GM23338 (cell line): Measurements from ENCODE around the gene STKLD1. TPM values are rescaled to one million over a fixed set of nuclear protein-coding genes. Genes with fewer than 3 reads are reported as not detected.

Source experiments
- ATAC-seq: fragments of 200-7000 bp; cut with Tn5 transposase; 3 replicates; pipeline ENCODE4 v1.9.1; 2020
- DNase-seq: peaks from one replicate; pipeline ENCODE4 v3.0.0-alpha.2; 2015; ENCODE audit warnings: low spot score
- H2AFZ ChIP-seq: fragments of 200-600 bp; sonication (generic); 2 replicates; pipeline ENCODE4 v1.8.0; 2016; ENCODE audit warnings: antibody characterized with exemption, mild to moderate bottlenecking, moderate library complexity
- H3F3A ChIP-seq: fragments of 200-600 bp; sonication (generic); replicated peaks from 2 replicates; pipeline ENCODE4 v1.8.0; 2017; ENCODE audit warnings: antibody characterized with exemption, mixed run types, low read depth
- H3K27ac ChIP-seq: fragments of 200-600 bp; sonication (generic); 2 replicates; pipeline ENCODE4 v1.6.1; 2016; ENCODE audit warnings: low read depth
- H3K27me3 ChIP-seq: fragments of 200-600 bp; sonication (generic); 2 replicates; pipeline ENCODE4 v1.8.0; 2016; ENCODE audit warnings: mild to moderate bottlenecking, mixed run types, moderate library complexity; ENCODE audit not compliant: insufficient read depth
- H3K36me3 ChIP-seq: fragments of 200-600 bp; sonication (generic); 2 replicates; pipeline ENCODE4 v1.8.0; 2016; ENCODE audit warnings: mild to moderate bottlenecking; ENCODE audit not compliant: insufficient read depth
- H3K4me1 ChIP-seq: fragments of 200-600 bp; sonication (generic); 2 replicates; pipeline ENCODE4 v1.8.0; 2016; ENCODE audit warnings: mild to moderate bottlenecking, moderate library complexity; ENCODE audit not compliant: insufficient read depth
- H3K4me2 ChIP-seq: fragments of 200-600 bp; sonication (generic); 2 replicates; pipeline ENCODE4 v1.7.1; 2017; ENCODE audit warnings: mixed run types
- H3K4me3 ChIP-seq: fragments of 200-600 bp; sonication (generic); 2 replicates; pipeline ENCODE4 v1.6.1; 2016; ENCODE audit warnings: mixed run types
- H3K79me2 ChIP-seq: fragments of 200-600 bp; sonication (generic); replicated peaks from 2 replicates; pipeline ENCODE4 v1.8.0; 2017; ENCODE audit warnings: mild to moderate bottlenecking; ENCODE audit not compliant: insufficient read depth
- H3K9me2 ChIP-seq: fragments of 200-600 bp; sonication (generic); 2 replicates; pipeline ENCODE4 v1.8.0; 2017; ENCODE audit not compliant: insufficient read depth
- H4K20me1 ChIP-seq: fragments of 200-600 bp; sonication (generic); replicated peaks from 2 replicates; pipeline ENCODE4 v1.8.0; 2017; ENCODE audit warnings: mild to moderate bottlenecking; ENCODE audit not compliant: insufficient read depth
- H3K27ac Mint-ChIP-seq: 2 replicates; pipeline ENCODE4 v1.8.0; 2020; ENCODE audit warnings: inconsistent platforms, mild to moderate bottlenecking, moderate library complexity, mixed read lengths
- H3K27me3 Mint-ChIP-seq: 3 replicates; pipeline ENCODE4 v1.8.0; 2022; ENCODE audit warnings: low read depth, mild to moderate bottlenecking, moderate library complexity, mixed read lengths, inconsistent platforms; ENCODE audit not compliant: insufficient read depth, poor library complexity
- H3K36me3 Mint-ChIP-seq: 3 replicates; pipeline ENCODE4 v1.8.0; 2021; ENCODE audit warnings: low read depth, mild to moderate bottlenecking, inconsistent platforms, moderate library complexity, mixed read lengths
- H3K4me1 Mint-ChIP-seq: 3 replicates; pipeline ENCODE4 v1.8.0; 2020; ENCODE audit warnings: mild to moderate bottlenecking, inconsistent platforms, mixed read lengths
- H3K4me3 Mint-ChIP-seq: 3 replicates; pipeline ENCODE4 v1.8.0; 2021; ENCODE audit warnings: moderate library complexity, mild to moderate bottlenecking, inconsistent platforms, mixed read lengths
- H3K9me3 Mint-ChIP-seq: 3 replicates; pipeline ENCODE4 v1.8.0; 2020; ENCODE audit warnings: moderate library complexity, mild to moderate bottlenecking, inconsistent platforms, mixed read lengths
- ETS1 ChIP-seq: IDR thresholded peaks from 2 replicates; pipeline ENCODE4 v1.6.1; 2016; ENCODE audit warnings: antibody characterized with exemption
- EZH2 ChIP-seq: fragments of 200-600 bp; sonication (generic); IDR thresholded peaks from one replicate; pipeline ENCODE4 v1.8.0; 2017; ENCODE audit warnings: antibody characterized with exemption, mild to moderate bottlenecking, low read depth; ENCODE audit not compliant: unreplicated experiment
- NANOG ChIP-seq: IDR thresholded peaks from 2 replicates; pipeline ENCODE4 v1.6.1; 2016; ENCODE audit warnings: antibody characterized with exemption, borderline replicate concordance
- STAT1 ChIP-seq: IDR thresholded peaks from one replicate; pipeline ENCODE4 v1.6.1; 2016; ENCODE audit warnings: antibody characterized with exemption; ENCODE audit not compliant: unreplicated experiment
- ZNF114 ChIP-seq: fragments of 250-450 bp; sonication (Bioruptor Pico); IDR thresholded peaks from 2 replicates; pipeline ENCODE4 v1.5.0; 2020; ENCODE audit warnings: mild to moderate bottlenecking, moderate library complexity
- ZNF331 ChIP-seq: fragments of 250-450 bp; sonication (Bioruptor Pico); IDR thresholded peaks from 2 replicates; pipeline ENCODE4 v1.5.0; 2020; ENCODE audit warnings: low read depth, mild to moderate bottlenecking, moderate library complexity
- polyA plus RNA-seq: library from polyadenylated mRNA; unstranded; fragments of >200 nt; fragmentation: Nextera tagmentation; extraction: Ambion mirVana; gene quantifications from 2 replicates; pipeline ENCODE4 v1.2.1, GENCODE V29; 2016
- total RNA-seq: library from RNA; depleted of rRNA; stranded (reverse); fragments of >200 nt; shearing (Covaris generic); gene quantifications from 2 replicates; pipeline ENCODE4 v1.2.3, GENCODE V29; 2014
- TF ChIP-seq, protein P1 (sequence below): IDR thresholded peaks from one replicate; pipeline ENCODE4 v1.6.1; 2018; ENCODE audit warnings: antibody characterized with exemption; ENCODE audit not compliant: unreplicated experiment
- TF ChIP-seq, protein P2 (sequence below), 2 experiments: fragments of 200-600 bp in 1 of 2; sonication (generic) in 1 of 2; conservative IDR thresholded peaks; 2 replicates each; pipeline versions ENCODE4 v1.5.1 to v1.6.1; 2016 to 2017; ENCODE audit warnings: antibody characterized with exemption in 2 of 2, low read depth in 2 of 2, mild to moderate bottlenecking in 2 of 2, moderate library complexity in 1 of 2

STKLD1 gene
- total and polyA plus RNA-seq, 2 experiments from 2014 or later: 0.57 TPM; not detected in 1

- no peak overlapping the region for H2AFZ ChIP-seq
- no peaks in the 10 kb centered on the region for H4K20me1 ChIP-seq
- DNase-seq: no peak
- H3F3A ChIP-seq: peaks cover 12% of the 10 kb centered on the region; the same call in 1 of the 2 replicates
- H3K4me2 ChIP-seq: no peak overlapping the region
- peaks cover 25% of the 10 kb centered on the region for H3K4me1 Mint-ChIP-seq
- TF ChIP-seq STAT1: no peak
- no peak for TF ChIP-seq ZNF331 (CRISPR knock-in tag)
- H3K27me3 ChIP-seq: no peaks in the 10 kb centered on the region
- no peaks in the 10 kb centered on the region for H3K9me2 ChIP-seq
- no peak overlapping the region for H3K4me3 Mint-ChIP-seq
- H3K36me3 Mint-ChIP-seq: peaks cover 13% of the 10 kb centered on the region
- no peak overlapping the region for H3K4me3 ChIP-seq
- peaks cover 12% of the 10 kb centered on the region; the same call in 2 of the 3 replicates for H3K9me3 Mint-ChIP-seq
- peaks cover 7% of the 10 kb centered on the region for H3K4me1 ChIP-seq
- H3K36me3 ChIP-seq: no peaks in the 10 kb centered on the region
- no peak overlapping the region for H3K27ac Mint-ChIP-seq
- no peaks in the 10 kb centered on the region for H3K79me2 ChIP-seq
- peaks cover 17% of the 10 kb centered on the region for H3K27me3 Mint-ChIP-seq
- no peak for ATAC-seq
- H3K27ac ChIP-seq: no peak overlapping the region
Measured at GRCh38 chr9:133424187-133424586, 48.0 kb downstream of the STKLD1 start.

DNA sequence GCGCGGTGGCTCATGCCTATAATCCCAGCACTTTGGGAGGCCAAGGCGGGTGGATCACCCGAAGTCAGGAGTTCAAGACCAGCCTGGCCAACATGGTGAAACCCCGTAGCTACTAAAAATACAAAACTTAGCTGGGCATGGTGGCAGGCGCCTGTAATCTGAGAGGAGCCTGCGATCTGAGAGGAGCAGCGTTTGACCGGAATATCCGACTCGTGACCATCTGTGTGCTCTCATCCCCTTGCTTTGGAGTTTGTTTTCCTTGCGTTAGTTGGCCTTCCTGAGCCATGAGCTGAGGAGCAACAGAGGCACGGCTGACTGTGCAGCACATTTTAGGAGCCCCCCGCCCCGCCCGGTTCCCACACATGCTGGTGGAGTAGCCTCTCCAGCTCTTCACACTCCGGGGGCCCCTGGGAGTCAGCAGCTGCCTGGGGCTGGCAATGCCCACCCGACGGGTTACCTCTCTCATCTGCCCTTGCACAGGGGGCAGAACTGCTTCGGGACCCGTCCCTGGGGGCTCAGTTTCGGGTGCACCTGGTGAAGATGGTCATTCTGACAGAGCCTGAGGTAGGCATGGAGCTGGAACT lies 49.0 kb downstream of the STKLD1 start:
- H3K9me2 ChIP-seq: no peaks in the 10 kb centered on the region
- no peaks in the 10 kb centered on the region for H3K79me2 ChIP-seq
- Mint-ChIP-seq H3K36me3 (peaks cover 10% of the 10 kb centered on the region), H3K4me3 (no peak overlapping the region), H3K4me1 (peaks cover 22% of the 10 kb centered on the region), H3K27ac (no peak overlapping the region), H3K9me3 (peaks cover 12% of the 10 kb centered on the region; the same call in 2 of the 3 replicates), H3K27me3 (peaks cover 20% of the 10 kb centered on the region)
- TF ChIP-seq STAT1 (no peak), ZNF114 (CRISPR knock-in tag) (no peak), NANOG (no peak)
- TF ChIP-seq, protein P1, sequence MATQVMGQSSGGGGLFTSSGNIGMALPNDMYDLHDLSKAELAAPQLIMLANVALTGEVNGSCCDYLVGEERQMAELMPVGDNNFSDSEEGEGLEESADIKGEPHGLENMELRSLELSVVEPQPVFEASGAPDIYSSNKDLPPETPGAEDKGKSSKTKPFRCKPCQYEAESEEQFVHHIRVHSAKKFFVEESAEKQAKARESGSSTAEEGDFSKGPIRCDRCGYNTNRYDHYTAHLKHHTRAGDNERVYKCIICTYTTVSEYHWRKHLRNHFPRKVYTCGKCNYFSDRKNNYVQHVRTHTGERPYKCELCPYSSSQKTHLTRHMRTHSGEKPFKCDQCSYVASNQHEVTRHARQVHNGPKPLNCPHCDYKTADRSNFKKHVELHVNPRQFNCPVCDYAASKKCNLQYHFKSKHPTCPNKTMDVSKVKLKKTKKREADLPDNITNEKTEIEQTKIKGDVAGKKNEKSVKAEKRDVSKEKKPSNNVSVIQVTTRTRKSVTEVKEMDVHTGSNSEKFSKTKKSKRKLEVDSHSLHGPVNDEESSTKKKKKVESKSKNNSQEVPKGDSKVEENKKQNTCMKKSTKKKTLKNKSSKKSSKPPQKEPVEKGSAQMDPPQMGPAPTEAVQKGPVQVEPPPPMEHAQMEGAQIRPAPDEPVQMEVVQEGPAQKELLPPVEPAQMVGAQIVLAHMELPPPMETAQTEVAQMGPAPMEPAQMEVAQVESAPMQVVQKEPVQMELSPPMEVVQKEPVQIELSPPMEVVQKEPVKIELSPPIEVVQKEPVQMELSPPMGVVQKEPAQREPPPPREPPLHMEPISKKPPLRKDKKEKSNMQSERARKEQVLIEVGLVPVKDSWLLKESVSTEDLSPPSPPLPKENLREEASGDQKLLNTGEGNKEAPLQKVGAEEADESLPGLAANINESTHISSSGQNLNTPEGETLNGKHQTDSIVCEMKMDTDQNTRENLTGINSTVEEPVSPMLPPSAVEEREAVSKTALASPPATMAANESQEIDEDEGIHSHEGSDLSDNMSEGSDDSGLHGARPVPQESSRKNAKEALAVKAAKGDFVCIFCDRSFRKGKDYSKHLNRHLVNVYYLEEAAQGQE: no peak
- peaks cover 4% of the 10 kb centered on the region; the same call in 1 of the 2 replicates for H3K4me1 ChIP-seq
- H3F3A ChIP-seq: peaks cover 12% of the 10 kb centered on the region
- H3K27me3 ChIP-seq: peaks cover 2% of the 10 kb centered on the region
- no peak for ATAC-seq
- DNase-seq: no peak
- H2AFZ ChIP-seq: no peak overlapping the region
- H4K20me1 ChIP-seq: no peaks in the 10 kb centered on the region
- no peak overlapping the region for H3K27ac ChIP-seq
- no peak overlapping the region for H3K4me2 ChIP-seq
- no peaks in the 10 kb centered on the region for H3K36me3 ChIP-seq
- H3K4me3 ChIP-seq: no peak overlapping the region

DNA sequence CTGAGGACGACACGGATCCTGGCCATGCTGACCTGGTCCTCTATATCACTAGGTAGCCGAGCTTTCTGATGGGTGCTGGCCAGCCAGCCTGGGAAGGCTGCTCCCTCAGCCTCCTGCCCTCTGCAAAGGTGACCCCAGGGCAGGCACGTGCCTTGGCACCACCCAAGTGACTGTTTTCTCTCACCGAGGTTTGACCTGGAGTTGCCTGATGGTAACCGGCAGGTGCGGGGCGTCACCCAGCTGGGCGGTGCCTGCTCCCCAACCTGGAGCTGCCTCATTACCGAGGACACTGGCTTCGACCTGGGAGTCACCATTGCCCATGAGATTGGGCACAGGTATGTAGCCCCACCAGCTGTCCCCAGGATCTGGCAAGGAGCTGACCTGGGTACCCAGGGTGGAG lies 49.8 kb downstream of the STKLD1 start:
- Histone ChIP-seq H2AFZ (no peak overlapping the region), H3K4me1 (peaks cover 4% of the 10 kb centered on the region; the same call in 1 of the 2 replicates), H3K4me3 (no peak overlapping the region), H4K20me1 (no peaks in the 10 kb centered on the region), H3K4me2 (no peak overlapping the region), H3K36me3 (no peaks in the 10 kb centered on the region), H3K27ac (no peak overlapping the region), H3K27me3 (peaks cover 6% of the 10 kb centered on the region), H3F3A (peaks cover 12% of the 10 kb centered on the region), H3K9me2 (no peaks in the 10 kb centered on the region), H3K79me2 (no peaks in the 10 kb centered on the region)
- Mint-ChIP-seq H3K36me3 (peaks cover 13% of the 10 kb centered on the region), H3K27me3 (peaks cover 20% of the 10 kb centered on the region), H3K27ac (no peak overlapping the region), H3K9me3 (peaks cover 15% of the 10 kb centered on the region; the same call in 2 of the 3 replicates), H3K4me3 (no peak overlapping the region), H3K4me1 (peaks cover 18% of the 10 kb centered on the region)
- DNase-seq (no peak), ATAC-seq (no peak)
- TF ChIP-seq EZH2 (no peak), ZNF114 (CRISPR knock-in tag) (no peak), ZNF331 (CRISPR knock-in tag) (no peak), ETS1 (no peak)
- TF ChIP-seq, protein P1: no peak
- TF ChIP-seq, protein P2, sequence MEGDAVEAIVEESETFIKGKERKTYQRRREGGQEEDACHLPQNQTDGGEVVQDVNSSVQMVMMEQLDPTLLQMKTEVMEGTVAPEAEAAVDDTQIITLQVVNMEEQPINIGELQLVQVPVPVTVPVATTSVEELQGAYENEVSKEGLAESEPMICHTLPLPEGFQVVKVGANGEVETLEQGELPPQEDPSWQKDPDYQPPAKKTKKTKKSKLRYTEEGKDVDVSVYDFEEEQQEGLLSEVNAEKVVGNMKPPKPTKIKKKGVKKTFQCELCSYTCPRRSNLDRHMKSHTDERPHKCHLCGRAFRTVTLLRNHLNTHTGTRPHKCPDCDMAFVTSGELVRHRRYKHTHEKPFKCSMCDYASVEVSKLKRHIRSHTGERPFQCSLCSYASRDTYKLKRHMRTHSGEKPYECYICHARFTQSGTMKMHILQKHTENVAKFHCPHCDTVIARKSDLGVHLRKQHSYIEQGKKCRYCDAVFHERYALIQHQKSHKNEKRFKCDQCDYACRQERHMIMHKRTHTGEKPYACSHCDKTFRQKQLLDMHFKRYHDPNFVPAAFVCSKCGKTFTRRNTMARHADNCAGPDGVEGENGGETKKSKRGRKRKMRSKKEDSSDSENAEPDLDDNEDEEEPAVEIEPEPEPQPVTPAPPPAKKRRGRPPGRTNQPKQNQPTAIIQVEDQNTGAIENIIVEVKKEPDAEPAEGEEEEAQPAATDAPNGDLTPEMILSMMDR (conservative IDR thresholded peaks at IDR 0.05; ENCODE audit: low read depth in 2 of 2): no peak
